Measurements from ENCODE around the gene LCN9. TPM values are rescaled to one million over a fixed set of nuclear protein-coding genes. Genes with fewer than 3 reads are reported as not detected.
A peak's percentile ranks its signal among the peaks of the same experiment; 100 is the strongest.

LCN9 gene
- total and polyA plus RNA-seq, 9 of the 15 experiments (the other 6 are each of a cell fraction or from before 2014, with no cell fraction given), result not detected

DNA sequence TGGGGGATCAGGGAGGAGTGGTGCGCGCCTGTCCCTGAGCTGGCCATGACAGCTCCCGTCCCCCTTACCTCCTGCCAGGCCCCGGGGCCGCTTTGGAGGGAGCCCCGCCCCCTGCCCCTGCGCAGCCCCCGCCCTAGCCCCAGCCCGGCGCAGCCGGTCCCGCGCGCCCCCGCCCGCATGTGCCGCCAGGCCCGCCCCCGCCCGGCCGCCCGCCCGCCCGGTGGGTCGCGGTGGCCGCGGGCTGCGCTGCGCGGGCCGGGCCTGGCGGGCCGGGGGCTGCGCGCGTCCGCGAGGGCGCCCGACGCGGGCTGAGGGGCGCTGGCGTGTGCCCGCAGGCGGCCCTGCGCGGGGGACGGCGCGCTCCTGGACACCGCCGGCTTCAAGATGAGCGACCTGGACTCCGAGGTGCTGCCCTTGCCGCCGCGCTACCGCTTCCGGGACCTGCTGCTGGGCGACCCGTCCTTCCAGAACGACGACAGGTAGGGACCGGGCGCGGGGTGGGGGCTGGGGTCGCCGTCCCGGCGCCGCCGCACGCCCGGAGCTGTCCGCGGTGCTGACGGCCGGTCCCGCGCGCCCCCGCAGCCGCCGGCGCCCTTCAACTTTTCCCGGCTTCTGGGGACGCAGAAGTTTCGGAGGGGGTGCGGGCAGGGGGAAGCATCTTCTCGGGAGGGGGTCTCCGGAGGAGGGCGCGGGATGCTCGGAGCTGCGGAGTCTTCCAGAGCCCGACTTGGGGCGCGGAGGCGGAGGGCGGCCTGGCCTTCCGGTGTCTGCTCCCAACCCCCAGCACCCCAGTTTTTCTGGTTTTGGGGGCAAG is 51.3 kb downstream of the LCN9 start:
- Histone ChIP-seq H3K4me3 (no peak overlapping the region), H4K20me1 (replicated peaks; ENCODE audit: control insufficient read depth, insufficient read depth, low read length) (peaks cover 11% of the 10 kb centered on the region), H3K36me3 (ENCODE audit: control insufficient read depth, insufficient read depth, low read length) (no peaks in the 10 kb centered on the region), H3K9ac (ENCODE audit: insufficient read depth in 1 of 2, low read depth in 2 of 2, low read length in 2 of 2) (no peak overlapping the region), H2AFZ (ENCODE audit: low read depth, low read length) (no peak overlapping the region), H3K27me3 (ENCODE audit: control insufficient read depth in 2 of 2, insufficient read depth in 2 of 2, low read length in 2 of 2) (peaks cover 17 to 75% of the 10 kb centered on the region in 2 experiments; a peak in 4 of 5 replicates), H3K79me2 (ENCODE audit: control insufficient read depth, insufficient read depth, low read length) (no peaks in the 10 kb centered on the region), H3K9me3 (replicated peaks; ENCODE audit: control insufficient read depth, insufficient read depth, low read depth, low read length) (no peaks in the 10 kb centered on the region), H3K4me1 (replicated peaks in 1 of 2; ENCODE audit: control insufficient read depth in 2 of 2, insufficient read depth in 2 of 2, low read length in 2 of 2) (peaks cover 0 to 10% of the 10 kb centered on the region in 2 experiments; a peak in 2 of 5 replicates), H3K4me2 (ENCODE audit: insufficient read depth, low read length) (no peak overlapping the region), H3K27ac (ENCODE audit: extremely low read depth, low read depth, low read length) (no peak overlapping the region), H3K9me1 (ENCODE audit: control insufficient read depth, insufficient read depth, low read length) (no peaks in the 10 kb centered on the region)
- ChIA-PET CTCF (ENCODE audit: low intra/inter-chr PET ratio) (no interaction called here), POLR2A (no interaction called here)
- WGBS (ENCODE audit: insufficient coverage, low coverage, missing lambda C conversion rate), result 11% methylated on average over 16 of the region's 103 CpGs
- no TSS peak for BruUV-seq (replicated peaks)
- DNase-seq (ENCODE audit: extremely low read depth in 1 of 4, low spot score in 3 of 4), result peak in 2 of 4 experiments; percentile 69 to 70
- TF ChIP-seq PCBP1 (IDR thresholded peaks at IDR 0.05; ENCODE audit: low read depth, low read length, poor library complexity, severe bottlenecking) (peak; percentile 38), CXXC5 (CRISPR knock-in tag; IDR thresholded peaks at IDR 0.05) (0 out of 2 replicates have a peak, but pooled peaks have one; percentile 18), KLF1 (tag; IDR thresholded peaks at IDR 0.05) (no peak), ZNF175 (CRISPR knock-in tag; IDR thresholded peaks at IDR 0.05; ENCODE audit: low read depth) (no peak), ZBTB7A (IDR thresholded peaks at IDR 0.05; ENCODE audit: borderline replicate concordance, control insufficient read depth, low read depth, low read length) (peak; percentile 90; the same call in 1 of the 2 replicates)
- TF ChIP-seq, protein P1, sequence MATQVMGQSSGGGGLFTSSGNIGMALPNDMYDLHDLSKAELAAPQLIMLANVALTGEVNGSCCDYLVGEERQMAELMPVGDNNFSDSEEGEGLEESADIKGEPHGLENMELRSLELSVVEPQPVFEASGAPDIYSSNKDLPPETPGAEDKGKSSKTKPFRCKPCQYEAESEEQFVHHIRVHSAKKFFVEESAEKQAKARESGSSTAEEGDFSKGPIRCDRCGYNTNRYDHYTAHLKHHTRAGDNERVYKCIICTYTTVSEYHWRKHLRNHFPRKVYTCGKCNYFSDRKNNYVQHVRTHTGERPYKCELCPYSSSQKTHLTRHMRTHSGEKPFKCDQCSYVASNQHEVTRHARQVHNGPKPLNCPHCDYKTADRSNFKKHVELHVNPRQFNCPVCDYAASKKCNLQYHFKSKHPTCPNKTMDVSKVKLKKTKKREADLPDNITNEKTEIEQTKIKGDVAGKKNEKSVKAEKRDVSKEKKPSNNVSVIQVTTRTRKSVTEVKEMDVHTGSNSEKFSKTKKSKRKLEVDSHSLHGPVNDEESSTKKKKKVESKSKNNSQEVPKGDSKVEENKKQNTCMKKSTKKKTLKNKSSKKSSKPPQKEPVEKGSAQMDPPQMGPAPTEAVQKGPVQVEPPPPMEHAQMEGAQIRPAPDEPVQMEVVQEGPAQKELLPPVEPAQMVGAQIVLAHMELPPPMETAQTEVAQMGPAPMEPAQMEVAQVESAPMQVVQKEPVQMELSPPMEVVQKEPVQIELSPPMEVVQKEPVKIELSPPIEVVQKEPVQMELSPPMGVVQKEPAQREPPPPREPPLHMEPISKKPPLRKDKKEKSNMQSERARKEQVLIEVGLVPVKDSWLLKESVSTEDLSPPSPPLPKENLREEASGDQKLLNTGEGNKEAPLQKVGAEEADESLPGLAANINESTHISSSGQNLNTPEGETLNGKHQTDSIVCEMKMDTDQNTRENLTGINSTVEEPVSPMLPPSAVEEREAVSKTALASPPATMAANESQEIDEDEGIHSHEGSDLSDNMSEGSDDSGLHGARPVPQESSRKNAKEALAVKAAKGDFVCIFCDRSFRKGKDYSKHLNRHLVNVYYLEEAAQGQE (IDR thresholded peaks at IDR 0.05; ENCODE audit: borderline replicate concordance), result peak; percentile 95
- TF ChIP-seq, protein P1 (CRISPR knock-in tag; IDR thresholded peaks at IDR 0.05; ENCODE audit: low read depth), result peak; percentile 94
- intact Hi-C loops (cut with micrococcal nuclease) (no loop called here), in situ Hi-C loops (cut with MboI) (no loop called here)
- FAIRE-seq, result no peak
- ATAC-seq, result no peak

All from K562 (cell line).